ENCODE data around the gene P4HB.

- no peak for TF ChIP-seq CTCF (IDR thresholded peaks at IDR 0.05; ENCODE audit: insufficient read depth, low read length)
- no peak for TF ChIP-seq POLR2AphosphoS5 (IDR thresholded peaks at IDR 0.05; ENCODE audit: low read depth)
Measured at GRCh38 chr17:81823820-81824550, 36.4 kb downstream of the P4HB start.

All from HL-60 (cell line).